HG02885 (cell line): Measurements from ENCODE around the gene KSR1.

Source experiments
- ATAC-seq: cut with Tn5 transposase; IDR thresholded peaks from one replicate; pipeline ENCODE4 v1.9.1; 2021; ENCODE audit warnings: mild to moderate bottlenecking; ENCODE audit not compliant: unreplicated experiment, poor library complexity

KSR1 gene

DNA sequence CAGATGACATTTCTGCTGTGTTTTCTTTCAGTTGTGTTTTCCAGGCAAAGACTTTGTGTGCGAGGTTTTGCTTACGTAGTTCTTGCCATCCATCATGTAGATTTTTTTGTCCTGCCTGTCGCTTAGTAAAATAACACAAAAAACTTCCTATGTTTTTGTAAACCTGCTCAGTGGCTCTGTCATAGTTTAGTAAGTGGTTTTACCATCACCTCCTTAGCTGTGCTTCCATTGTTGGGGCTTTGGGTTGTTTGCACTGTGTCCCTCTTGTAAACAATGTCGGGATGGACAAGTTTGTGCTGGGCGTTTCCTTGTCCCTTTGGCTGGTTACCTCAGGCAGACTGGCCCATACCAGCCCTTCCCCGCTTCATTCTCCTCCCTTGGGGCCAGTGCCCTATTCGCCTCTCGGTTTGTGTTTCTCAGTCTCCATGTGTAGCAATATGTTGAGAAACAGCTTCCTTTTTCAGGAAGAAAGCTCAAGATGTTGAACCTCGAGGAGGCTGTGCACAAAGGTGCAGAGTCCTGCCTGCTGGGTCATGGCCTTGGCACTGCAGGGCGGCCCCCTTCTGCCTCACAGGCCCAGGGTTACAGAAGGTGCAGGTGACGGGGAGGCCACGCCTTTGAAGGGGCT, 74.6 kb downstream of the KSR1 start:
- no peak for ATAC-seq

DNA sequence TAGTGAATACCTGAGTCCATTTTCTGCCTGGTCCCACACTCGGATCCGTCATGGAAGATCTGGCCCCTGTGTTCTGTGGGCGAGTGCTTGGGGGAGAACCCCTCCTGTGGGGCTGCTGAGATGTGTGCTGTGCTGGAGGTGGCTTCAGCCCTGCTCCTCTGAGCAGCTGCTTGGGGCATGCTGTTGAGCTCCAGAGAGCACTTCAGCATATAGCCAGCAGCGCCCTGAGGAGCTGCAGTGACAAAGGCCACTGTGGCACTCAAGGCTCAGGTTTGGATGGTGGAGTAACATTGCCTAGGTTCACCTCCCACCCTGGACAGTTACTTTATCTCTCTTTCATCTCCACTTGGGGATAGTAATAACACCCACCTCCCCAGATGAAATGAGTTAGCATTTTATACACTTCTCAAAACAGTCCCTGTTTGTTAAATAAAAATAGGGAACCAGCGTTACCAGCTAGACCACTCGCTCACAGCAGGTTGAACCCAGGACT, 75.3 kb downstream of the KSR1 start:
- ATAC-seq: no peak

DNA sequence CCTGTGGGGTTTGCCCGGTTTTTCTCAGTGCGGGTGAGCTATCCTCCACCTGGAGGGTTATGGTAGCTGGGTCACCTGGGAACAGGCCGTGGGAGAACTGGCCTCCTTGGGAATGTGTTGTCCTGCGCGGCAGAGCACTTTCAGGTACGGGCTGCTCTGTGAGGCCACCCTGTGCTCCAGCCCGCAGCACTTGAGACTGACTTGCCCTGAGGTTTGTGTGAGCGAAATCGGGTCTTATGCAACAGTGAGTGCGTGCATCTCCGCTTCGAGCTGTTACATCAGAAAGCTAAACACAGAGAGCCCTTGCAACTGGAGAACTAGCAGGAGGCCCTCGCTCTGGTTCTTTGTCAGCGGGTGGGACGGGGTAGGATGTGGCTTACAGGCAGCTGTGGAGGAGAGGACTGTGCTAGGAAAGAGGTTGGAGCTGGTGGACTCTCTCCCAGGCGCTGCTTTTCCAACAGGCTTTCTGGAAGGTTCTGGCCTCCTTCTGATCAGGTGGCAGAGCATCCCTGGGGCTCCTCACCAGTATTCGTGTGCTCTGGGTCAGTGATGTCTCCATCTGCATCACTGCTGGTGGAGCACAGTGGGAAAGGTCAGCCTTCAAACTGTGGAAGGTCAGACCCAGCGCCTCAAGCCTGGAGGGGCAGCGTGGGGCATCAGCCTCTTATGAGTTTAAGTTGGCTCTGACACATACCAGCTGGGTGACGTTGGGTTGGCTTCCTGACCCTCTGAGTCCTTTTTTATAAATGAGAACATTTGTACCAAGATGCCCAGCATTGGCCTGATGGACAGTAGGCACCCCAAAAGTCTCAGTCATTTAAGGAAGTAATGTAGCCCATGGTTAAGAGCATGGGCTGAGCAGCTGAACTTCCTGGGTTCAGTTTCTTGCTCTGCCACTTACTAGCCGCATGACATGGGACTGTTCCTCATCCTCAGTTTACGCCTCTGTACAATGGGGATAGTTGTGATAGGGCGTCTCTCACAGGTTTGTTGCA, 76.3 kb downstream of the KSR1 start:
- no peak for ATAC-seq

DNA sequence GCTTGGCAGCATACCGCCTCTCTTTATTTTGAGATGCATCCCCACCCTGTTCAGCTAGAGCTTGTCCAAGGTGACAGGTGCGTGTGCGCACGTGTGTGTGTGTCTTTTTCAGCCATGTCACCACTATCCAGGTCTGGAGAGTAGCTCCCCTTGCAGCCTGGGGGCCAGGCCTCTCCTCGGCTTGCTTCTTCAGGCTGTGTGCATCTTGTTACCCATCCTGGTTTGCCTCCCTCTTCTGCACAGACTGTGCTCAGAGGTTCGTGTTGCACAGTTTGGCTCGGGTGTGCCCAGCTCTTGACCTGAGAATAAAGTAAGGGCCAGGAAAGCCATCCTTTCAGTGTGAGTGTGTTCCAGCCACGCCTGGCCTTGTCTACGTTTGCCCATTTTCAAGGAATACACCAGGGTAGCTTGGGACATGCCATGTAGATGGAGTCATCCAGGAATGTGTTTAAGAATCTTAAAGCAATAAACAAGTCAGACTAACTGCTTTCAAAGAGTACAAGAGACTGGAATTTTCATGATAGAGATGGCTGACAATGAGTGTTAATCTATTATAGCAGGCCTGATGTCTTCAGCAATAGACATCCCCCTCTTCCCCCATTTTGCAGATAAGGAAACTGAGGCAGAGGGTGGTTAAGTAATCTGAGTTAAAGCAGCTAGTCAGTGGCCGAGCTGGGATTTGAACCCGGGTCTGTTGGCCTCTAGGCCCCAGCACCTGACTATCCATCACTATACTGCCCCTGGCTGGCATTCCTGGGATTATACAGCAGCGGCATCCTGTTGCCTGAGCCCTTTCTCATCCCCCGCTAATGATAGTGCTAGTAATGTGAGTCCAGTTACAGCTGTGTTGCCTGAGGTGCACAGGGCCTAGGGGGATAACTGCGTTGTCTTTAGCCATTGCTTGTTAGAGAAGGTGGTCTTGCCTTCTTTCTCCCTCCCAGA, 77.9 kb downstream of the KSR1 start:
- ATAC-seq: no peak

DNA sequence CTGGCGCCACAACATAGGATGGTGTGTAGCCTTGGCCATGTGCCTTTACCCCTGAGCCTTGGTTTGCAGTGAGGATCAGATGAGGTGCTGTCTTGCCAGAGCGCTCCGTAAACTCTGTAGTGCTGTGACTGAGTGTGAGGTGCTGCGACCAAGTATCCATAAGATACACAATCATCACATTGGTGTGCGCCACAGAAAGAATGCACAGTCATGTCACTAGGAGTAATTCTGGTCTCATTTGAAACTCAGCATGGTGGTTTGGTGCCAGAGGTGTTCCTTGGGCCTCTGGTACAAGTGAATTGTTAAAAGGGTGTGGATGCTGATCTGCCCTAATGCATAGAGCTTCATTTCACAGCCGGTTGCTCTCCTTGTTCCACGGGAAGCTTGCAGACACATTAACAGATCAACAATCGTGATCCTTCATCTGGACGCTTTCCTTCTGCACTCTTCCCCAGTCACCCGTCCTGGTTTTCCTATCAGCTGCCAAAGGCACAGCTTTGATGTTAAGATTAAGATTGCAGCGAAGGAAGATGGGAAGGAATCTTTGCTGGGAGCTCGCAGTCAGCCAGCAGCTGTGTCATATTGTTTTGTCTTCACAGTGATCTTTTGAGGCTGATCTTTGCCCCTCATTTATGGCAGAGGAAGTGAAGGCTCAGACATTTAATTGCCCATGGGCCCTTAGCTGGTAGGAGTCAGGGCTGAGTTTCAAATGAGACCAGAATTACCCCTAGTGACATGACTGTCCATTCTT, 79.1 kb downstream of the KSR1 start:
- ATAC-seq: no peak

DNA sequence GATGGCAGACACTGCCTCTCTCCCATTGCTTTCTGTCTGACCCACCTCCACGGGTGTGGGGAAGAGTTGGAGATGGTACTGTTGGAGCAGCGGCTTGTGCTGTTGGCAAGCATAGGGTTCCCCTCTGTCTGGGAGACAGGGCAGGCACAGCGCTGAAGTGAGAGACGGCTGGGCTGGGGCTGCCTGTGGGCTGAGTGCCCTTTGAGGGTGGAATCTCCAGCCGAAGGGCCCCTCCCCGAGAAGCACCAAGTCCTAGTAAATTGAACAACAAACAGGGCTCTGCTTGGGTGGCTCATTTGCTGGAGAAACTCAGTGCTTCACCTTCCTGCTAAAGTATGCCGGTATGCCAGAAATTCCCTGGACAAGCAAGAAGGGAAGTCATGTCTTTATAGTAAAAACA, 79.7 kb downstream of the KSR1 start:
- ATAC-seq: no peak

DNA sequence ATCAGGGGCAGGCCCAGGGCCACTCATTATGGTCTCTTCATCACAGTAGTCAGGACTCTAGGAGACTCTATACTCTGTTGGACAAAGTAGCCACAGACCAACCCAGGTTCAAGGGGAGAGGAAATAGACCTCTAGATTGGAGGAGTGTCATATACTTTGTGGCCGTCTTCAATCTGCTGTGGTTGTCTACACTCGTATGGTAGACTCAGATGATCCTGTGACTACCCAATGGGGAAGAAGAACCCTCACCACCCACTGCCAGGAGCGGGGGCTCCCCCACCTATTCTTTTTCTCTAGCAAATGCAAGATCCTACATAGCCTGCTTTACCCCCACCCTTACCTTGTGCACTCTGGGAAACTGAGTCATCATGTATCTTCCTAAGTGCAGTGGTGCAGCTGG, 80.5 kb downstream of the KSR1 start:
- no peak for ATAC-seq

DNA sequence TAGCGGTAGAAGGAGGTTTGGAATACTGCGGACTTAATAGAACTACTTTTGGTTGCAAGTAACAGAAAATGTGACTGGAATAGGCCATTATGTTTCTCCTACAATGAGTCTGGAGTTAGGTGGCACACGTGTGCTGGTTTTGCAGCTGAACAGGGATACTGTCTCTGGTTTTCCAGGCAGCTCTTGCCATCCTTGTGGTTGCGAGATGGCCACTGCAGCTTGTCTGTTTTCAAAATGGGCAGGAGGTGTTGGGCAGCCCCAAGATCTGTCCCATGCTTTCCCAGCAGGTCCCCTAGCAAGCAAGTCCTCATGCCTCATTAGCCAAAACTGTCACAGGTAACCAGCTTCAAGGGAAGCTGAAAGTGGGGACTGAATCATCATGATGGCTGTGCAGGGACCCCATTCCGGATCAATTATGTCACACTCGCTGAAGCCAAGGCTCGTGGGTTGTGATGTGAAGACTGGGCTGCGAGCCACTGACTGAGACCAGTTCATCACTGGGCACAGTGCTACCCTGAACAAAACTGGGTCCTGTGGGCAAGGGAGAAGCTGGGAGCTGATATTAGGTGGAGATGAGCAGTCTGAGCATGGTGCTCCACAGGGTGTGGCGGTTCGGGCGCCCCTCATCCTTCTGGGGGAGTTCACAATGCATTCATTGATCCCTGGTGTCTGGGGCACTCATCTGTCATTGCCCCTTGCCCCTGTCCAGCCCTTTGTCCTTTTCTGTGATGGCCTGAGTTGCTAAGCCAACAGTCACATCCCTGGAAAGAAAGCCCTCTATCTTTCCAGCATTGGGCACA, 82.1 kb downstream of the KSR1 start:
- no peak for ATAC-seq

DNA sequence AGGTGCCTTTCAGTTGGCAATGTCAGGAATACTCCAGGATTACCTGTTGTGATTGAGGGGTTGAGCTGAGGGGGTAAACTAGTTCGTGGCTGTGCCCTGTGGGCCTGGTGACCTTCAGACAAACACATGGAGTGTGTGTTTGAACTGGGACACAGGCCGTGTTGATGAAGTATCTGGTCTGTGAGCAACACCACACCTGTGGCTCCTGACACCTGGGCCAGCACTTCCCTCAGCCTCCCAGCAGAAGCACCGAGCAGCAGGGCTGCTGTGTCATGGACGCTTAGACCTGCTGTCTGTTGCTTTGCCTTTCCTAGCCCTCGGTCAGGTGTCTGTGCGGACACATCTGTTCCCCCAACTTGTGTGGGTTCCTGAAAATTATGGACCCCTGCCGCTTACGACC, 82.9 kb downstream of the KSR1 start:
- ATAC-seq: no peak

DNA sequence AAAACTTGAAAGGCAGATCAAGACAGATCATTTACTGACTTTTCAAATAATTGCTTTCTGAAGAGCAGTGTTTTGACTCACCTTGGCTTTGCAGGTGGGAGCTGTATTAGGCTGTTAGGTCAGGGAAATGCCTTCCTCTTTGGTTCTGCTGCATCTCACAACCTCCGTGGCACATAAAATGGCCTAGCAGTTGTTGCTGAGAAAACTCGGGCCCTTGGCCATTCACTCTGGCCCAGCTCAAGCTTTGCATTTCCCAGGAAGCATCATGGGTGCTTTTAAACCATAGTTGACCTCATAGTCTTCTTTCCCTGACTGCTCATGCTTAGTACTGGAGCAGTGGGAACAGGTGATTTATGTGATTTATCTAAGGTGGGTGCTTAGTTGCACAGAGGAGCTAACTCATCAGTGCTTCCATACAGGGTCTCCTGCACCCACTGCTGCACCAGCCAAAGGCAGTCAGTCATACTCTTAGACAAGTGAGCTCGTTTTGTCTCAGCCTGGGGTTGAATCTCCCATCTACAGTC, 83.6 kb downstream of the KSR1 start:
- ATAC-seq: no peak

DNA sequence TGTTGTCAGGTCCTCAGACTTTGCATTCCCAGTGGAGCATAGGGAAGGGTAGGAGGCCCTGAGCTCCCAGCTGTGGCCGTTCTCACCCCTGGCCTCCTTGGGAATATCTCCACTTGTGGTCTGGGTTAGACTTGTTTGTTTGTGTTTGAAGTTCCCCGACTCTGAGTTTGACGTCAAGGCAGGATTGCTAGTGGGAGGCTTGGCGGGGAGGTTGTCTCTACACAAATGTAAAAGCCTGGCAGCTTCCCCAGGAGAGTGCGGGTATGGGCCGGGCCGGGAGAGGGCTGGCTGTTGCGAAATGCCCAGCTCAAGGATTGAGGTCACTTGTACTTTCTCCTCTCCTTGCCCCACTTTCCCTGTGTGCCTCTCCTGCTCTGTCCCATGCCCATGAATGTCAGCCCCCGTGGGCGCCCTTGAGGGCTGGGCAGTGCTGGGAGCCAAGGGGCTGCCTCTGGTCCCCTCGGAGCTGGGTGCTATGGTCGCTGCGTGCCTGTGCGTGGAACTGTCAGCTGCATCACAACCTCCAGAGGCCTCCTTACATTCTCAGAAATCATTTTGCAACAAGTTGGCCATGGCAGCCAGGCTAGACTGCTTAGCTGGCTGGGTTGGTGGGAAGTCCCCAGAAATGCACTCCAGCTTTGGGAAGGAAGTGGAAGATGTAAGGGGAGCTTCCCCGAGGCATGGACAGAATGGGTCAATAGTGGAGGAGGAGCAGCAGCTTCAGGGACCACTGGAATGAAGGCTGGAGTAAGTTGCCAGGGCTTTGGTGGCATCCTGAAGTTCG, 84.3 kb downstream of the KSR1 start:
- ATAC-seq: no peak

DNA sequence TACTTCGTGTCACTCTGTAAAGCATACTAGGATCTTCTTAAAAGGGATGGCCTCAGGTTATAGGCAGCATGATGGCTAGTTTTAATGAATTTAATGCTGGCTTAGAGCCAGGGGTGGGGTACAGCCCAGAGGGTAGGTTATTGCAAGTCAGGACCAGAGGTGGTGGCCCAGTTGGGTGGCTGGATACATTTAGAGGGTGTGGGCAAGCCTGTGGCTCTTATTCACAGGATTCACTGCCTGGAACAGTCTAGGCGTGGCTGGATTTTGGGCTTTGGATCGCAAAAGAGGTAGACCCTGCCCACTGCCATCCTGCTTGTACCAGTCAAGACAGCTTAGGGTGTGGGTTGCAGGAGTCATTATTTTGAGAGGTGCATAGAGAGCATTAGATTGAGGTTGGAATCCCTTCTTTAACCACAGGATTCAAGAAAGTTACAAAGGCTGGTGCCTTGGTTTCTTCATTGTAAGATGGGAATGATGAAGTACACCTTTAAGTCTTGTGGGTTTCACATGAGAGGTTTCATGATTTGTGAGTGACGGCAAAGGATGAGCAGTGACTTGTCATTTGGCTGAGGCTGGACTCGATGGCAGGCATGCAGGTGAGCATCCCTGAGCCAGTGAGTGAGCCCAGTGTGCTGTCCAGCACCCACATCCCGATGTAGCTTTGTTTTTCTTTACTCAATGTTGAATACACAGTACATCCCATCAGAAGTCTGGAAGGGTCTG, 85.2 kb downstream of the KSR1 start:
- no peak for ATAC-seq

DNA sequence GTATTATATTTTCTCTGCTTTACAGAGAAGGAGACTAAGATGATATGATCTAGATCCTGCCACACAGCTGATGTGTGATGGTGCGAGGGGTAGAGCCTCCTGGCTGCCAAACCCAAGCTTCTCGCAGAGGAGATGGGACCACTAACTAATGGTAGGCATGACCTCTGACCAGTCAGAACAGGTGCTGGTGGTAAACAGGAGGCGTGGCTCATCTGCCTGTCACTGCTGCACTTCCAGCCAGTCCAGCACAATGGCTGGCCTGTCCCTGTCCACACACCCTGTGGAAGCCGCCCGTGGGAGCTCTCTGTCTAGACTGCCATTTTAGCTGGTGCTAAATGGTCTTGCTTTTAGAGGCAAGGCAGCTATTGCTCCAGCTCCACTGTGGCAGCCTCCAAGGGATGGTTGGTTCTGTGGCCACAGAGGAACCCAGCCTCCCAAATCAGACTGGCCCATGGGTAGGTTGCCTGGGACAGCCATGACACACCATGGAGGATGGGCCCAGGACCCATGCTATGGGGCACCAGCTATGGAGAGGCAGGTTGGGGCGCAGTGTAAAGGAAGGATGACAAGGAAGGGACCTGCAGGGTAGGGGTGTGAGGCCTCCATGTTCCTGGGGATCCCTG, 86.7 kb downstream of the KSR1 start:
- ATAC-seq: no peak

DNA sequence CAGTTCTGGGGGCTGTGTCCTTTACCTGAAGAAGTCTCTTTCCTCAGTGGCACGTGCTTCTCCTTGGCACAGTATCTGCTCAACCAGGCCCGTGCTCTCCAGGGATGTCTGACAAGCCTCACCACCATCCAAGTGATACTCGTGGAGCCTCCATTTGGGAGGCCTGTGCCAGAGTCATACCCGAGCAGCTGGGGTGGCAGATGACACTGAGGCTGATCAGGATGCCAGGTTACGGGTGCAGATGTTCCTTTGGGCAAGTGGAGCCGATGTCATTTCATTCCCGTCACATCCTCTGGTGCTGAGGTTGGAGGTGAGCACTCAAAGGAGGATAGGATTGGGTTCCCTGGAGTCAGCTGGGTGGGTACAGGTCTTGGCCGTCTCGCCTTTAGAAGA, 87.2 kb downstream of the KSR1 start:
- ATAC-seq: no peak

DNA sequence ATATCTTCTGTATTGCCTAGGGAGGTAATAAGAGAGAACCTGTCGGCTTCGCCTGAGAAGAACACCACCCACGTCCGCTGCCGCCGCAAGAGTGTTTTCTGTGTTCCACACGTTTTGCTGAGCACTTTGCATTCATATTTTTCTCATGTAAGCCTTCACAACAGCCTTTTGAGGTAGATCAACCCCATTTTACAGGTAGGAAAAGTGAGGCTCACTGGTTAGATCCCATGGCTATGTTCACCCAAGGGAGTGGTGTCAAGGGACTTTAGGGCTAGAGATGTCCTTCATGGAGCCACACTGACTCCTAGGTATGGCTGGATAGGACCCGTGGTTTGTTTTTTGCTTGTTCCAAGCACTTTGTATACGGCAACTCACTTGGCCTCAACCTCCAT, 87.7 kb downstream of the KSR1 start:
- ATAC-seq: no peak

DNA sequence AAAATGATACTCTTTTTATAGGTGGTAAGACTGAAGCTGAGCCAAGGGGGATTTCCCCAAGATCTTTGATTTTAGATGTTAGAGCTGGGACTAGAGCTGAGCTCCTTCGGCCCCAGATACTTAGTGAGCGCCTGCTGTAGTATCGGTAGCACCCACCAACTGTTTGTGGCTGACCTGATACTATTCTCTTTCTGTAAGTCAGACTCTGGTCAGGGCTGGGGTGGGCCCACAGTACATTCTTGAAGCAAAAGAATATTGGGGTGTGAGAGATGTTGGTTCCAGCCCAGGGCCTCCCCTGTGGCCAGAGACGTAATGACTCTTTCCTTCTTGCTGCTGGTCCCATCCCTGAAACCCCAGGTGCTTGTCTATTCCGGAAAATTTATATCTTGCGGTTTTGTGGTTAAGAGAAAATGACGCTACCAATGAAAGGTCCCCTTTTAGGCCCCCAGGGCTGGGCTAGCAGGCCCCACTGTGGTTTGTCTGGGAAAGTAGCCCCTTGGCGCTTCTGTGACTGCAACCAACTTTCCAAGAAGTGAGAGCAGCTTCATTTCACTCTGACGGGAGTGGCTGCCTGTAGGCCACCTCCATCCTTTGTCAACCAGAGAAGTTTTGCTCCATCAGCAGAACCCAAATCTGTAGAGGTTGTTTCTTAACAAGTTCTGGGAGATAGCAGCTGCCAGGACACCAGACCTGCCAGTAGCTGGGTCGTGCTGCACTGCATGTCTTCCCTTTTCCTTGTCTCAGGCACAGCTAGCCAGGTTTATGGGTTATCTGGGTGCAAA, 88.3 kb downstream of the KSR1 start:
- ATAC-seq: peak; percentile 85
